ENCODE measurements around the gene GSKIP. TPM values are rescaled to one million over a fixed set of nuclear protein-coding genes. Genes with fewer than 3 reads are reported as not detected.

The GSKIP gene
- total RNA-seq (1 to 10 TPM; 5.7 to 7.2 (median 6.6) TPM), polyA plus RNA-seq (10 to 100 TPM in 2 of 3 donors, 1 to 10 TPM in 1; 7.8 to 19.7 (median 17.8) TPM)
- long read RNA-seq, donor 1, partial matches to known transcripts: 1 of 5 reads
- long read RNA-seq, donor 1, other reads (novel, unspliced or antisense): 0 of 5 reads
- long read RNA-seq, donor 2, transcript GSKIP-205 (4 exons, 2,218 nt): major isoform, 6 of 6 reads
- long read RNA-seq, donor 2, partial matches to known transcripts: 0 of 6 reads
- long read RNA-seq, donor 2, other reads (novel, unspliced or antisense): 0 of 6 reads

DNA sequence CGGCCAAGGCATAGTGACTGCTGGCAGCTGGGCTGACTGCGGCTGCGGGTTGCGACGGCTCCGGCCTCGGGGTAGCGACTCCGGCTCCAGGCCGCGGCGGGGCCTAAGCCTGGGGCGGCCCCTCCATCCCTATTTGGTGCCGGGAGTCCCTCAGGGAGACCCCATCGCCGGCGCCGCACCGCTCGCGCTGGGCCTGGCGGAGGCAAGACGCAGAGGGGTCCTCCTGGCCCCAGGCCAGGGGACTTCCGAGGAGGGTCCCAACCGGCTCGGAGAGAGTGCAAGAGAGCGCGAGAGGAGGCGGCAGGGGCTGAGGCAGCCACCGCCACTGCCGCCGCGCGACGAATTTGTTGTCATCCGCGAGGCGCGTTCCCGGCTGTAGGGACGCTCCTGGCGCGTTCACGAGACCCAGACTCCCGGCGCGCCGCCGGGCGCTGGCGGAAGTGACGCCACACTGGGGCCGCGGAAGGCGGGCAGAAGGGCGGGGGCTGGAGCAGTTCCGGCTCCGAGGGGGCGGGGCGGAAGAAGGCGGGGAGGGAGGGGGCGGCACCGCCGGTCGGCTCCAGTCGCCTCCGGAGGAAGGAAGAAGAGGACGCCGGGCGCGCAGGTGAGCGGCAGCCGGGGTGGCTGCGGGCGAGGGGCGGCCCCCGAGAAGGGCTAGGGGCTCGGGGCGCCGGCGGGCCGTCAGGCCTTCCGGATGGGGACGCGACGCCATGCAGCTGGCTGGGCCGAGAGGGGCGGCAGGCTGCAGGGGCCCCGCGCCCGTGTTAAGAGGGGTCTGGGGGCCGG is at the start of gene GSKIP, which contains the start of gene ATG2B:
TSS of gene GSKIP (plus strand) at position 562 of the 786 bp plus-strand sequence. CDS start 18,722 bp downstream, outside the sequence.
TSS of gene ATG2B (minus strand) at position 377 of the 786 bp plus-strand sequence. CDS start at position 12, 365 bp downstream.
- H3K4me1 ChIP-seq: peaks cover 22% of the 10 kb centered on the region
- H3K27me3 ChIP-seq (ENCODE audit: insufficient read depth in 3 of 3, low read length in 2 of 3): no peaks in the 10 kb centered on the region
- DNase-seq (peak; percentile 95 to 97), ATAC-seq (peak; percentile 98 to 99 (median 98))
- H3K4me3 ChIP-seq: peak within 1 kb of the TSS; percentile 96
- no peaks in the 10 kb centered on the region for H3K36me3 ChIP-seq (ENCODE audit: insufficient read depth in 1 of 2, low read depth in 1 of 2)
- TF ChIP-seq, protein P1, sequence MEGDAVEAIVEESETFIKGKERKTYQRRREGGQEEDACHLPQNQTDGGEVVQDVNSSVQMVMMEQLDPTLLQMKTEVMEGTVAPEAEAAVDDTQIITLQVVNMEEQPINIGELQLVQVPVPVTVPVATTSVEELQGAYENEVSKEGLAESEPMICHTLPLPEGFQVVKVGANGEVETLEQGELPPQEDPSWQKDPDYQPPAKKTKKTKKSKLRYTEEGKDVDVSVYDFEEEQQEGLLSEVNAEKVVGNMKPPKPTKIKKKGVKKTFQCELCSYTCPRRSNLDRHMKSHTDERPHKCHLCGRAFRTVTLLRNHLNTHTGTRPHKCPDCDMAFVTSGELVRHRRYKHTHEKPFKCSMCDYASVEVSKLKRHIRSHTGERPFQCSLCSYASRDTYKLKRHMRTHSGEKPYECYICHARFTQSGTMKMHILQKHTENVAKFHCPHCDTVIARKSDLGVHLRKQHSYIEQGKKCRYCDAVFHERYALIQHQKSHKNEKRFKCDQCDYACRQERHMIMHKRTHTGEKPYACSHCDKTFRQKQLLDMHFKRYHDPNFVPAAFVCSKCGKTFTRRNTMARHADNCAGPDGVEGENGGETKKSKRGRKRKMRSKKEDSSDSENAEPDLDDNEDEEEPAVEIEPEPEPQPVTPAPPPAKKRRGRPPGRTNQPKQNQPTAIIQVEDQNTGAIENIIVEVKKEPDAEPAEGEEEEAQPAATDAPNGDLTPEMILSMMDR (IDR thresholded peaks at IDR 0.05): no peak
- no peaks in the 10 kb centered on the region for H3K9me3 ChIP-seq
- intact Hi-C loops (cut with DNase I): loop anchor here in 1 of 2 donors (2.0 to 5.0 kb wide), 2 partner anchors 30 to 139 kb away; partner anchors contain the start of genes AK7 and PAPOLA
- WGBS, 3 donors: 0 to 1% (median 0%) methylated on average over 56 to 92 of the region's 92 CpGs
- H3K27ac ChIP-seq: peak within 1 kb of the TSS; percentile 91

DNA sequence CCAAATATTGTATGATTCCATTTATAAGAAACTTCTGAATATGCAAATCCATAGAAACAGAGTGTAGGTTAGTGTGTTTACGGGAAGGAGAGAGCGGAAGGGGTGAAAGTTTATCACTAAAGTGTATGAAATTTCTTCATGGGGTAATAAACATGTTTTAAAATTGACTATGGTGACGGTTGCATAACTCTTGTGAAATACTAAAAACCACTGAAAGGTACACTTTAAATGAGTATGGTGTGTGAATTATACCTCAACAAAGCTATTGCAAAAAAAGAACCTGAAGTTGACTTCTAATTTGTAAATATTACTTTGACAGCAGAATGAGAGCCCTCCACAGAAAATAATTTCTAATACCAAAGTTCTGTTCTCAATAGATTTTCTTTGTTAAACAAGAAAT is 47.2 kb upstream of the GSKIP start:
- TF ChIP-seq, protein P1 (IDR thresholded peaks at IDR 0.05): no peak
- intact Hi-C loops (cut with DNase I): loop anchor here in 1 of 2 donors (10.0 kb wide), 1 partner anchor 219 kb away; no protein-coding TSS in a partner anchor
- DNase-seq: no peak
- Histone ChIP-seq H3K9me3 (no peaks in the 10 kb centered on the region), H3K4me1 (no peaks in the 10 kb centered on the region), H3K36me3 (ENCODE audit: insufficient read depth in 1 of 2, low read depth in 1 of 2) (peaks cover 0 to 100% of the 10 kb centered on the region in 2 donors), H3K4me3 (no peak overlapping the region), H3K27me3 (ENCODE audit: insufficient read depth in 3 of 3, low read length in 2 of 3) (no peaks in the 10 kb centered on the region), H3K27ac (no peak overlapping the region)
- 95 to 99% (median 96%) methylated on average over 3 of the region's 3 CpGs for WGBS, 3 donors
- ATAC-seq: no peak

DNA sequence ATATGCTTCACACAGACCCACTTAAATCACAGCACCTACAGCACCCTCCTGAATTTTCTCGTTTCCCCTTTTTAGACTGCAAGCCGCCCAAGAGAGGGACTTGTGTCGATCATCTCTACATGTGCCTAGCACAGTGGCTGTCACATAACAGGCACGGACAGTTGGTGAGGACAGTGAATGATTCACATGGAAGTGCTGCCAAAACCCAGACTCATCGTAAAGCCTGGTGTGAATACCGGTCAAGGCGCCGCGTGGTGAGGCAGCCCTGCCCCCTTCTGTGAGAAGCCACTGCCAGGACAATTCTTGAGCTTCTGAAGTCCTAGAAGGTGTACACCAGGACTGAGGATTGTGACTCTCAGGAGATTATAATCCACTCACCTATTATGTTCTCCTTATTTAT is 44.5 kb upstream of the GSKIP start:
- Histone ChIP-seq H3K27ac (no peak overlapping the region), H3K27me3 (ENCODE audit: insufficient read depth in 3 of 3, low read length in 2 of 3) (no peaks in the 10 kb centered on the region), H3K9me3 (no peaks in the 10 kb centered on the region), H3K4me1 (no peaks in the 10 kb centered on the region), H3K36me3 (ENCODE audit: insufficient read depth in 1 of 2, low read depth in 1 of 2) (peaks cover 0 to 100% of the 10 kb centered on the region in 2 donors), H3K4me3 (no peak overlapping the region)
- TF ChIP-seq, protein P1 (IDR thresholded peaks at IDR 0.05): no peak
- 70 to 82% (median 74%) methylated on average over 9 of the region's 9 CpGs for WGBS, 3 donors
- intact Hi-C loops (cut with DNase I): loop anchor here in 1 of 2 donors (10.0 kb wide), 1 partner anchor 216 kb away; no protein-coding TSS in a partner anchor
- DNase-seq (no peak), ATAC-seq (peak in 3 of 4 donors; percentile 35 to 67 (median 64))

DNA sequence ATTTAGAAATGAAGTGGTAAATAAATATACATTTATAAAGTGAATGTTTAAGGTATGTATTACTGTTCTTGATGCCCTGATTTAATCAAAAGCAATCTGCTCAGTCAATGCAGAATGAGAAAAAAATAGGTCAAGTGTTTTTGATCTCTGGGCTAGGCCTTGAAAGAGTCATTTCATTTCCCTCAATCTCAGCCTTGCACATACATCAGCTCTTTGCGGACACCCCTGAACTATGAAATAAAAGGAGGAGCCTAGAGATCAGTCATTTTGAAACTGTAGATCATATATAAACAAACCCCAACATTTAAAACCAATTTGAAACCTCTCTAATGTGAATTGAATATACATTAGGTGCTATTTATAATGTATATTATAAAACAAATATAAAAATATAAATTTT is 42.7 kb upstream of the GSKIP start:
- intact Hi-C loops (cut with DNase I): no loop called here
- Histone ChIP-seq H3K36me3 (ENCODE audit: insufficient read depth in 1 of 2, low read depth in 1 of 2) (peaks cover 3 to 100% of the 10 kb centered on the region in 2 donors), H3K4me3 (no peak overlapping the region), H3K27me3 (ENCODE audit: insufficient read depth in 3 of 3, low read length in 2 of 3) (no peaks in the 10 kb centered on the region), H3K27ac (no peak overlapping the region), H3K4me1 (no peaks in the 10 kb centered on the region), H3K9me3 (no peaks in the 10 kb centered on the region)
- 89 to 100% (median 96%) methylated on average over 1 of the region's 1 CpG for WGBS, 3 donors
- no peak for DNase-seq
- TF ChIP-seq, protein P1 (IDR thresholded peaks at IDR 0.05): no peak
- no peak for ATAC-seq
